ENCODE measurements around the gene LASP1NB.

DNA sequence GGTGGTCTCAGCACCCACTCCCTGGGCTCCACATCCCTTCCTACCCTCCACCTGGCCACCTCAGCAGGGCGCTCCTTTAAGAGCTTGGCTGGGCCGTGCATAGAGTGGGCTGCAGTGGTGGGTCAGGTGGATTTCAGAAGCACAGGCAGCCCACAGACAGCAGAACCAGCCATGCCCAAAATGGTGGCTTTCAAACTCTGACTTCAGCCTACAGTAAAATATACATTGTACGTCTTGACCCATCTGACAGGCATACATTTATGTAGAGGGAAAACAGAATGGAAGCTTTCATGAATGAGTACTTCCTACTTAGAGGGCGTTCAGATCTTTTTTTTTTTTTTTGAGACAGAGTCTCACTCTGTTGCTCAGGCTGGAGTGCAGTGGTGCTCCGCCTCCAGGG lies 26.0 kb upstream of the LASP1NB start:
- TF ChIP-seq POLR2AphosphoS5 (IDR thresholded peaks at IDR 0.05; ENCODE audit: insufficient read depth, low read depth, low read length) (no peak), POLR2A (IDR thresholded peaks at IDR 0.05; ENCODE audit: low read depth, low read length) (no peak), EZH2 (IDR thresholded peaks at IDR 0.05; ENCODE audit: borderline replicate concordance, low read depth, low read length, severe bottlenecking) (no peak)
- TF ChIP-seq, protein P1, sequence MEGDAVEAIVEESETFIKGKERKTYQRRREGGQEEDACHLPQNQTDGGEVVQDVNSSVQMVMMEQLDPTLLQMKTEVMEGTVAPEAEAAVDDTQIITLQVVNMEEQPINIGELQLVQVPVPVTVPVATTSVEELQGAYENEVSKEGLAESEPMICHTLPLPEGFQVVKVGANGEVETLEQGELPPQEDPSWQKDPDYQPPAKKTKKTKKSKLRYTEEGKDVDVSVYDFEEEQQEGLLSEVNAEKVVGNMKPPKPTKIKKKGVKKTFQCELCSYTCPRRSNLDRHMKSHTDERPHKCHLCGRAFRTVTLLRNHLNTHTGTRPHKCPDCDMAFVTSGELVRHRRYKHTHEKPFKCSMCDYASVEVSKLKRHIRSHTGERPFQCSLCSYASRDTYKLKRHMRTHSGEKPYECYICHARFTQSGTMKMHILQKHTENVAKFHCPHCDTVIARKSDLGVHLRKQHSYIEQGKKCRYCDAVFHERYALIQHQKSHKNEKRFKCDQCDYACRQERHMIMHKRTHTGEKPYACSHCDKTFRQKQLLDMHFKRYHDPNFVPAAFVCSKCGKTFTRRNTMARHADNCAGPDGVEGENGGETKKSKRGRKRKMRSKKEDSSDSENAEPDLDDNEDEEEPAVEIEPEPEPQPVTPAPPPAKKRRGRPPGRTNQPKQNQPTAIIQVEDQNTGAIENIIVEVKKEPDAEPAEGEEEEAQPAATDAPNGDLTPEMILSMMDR (IDR thresholded peaks at IDR 0.05; ENCODE audit: extremely low read depth in 1 of 2, insufficient read depth in 1 of 2, low read depth in 1 of 2, low read length in 2 of 2) = no peak

Data from endothelial cell of umbilical vein (primary cell).